ENCODE results near the gene MAGI1.

MAGI1 gene

GRCh38 chr3:65485826-65486469 lies 552.8 kb downstream of the MAGI1 start:
- DNase-seq (ENCODE audit: low read depth in 2 of 2) = no peak

DNA sequence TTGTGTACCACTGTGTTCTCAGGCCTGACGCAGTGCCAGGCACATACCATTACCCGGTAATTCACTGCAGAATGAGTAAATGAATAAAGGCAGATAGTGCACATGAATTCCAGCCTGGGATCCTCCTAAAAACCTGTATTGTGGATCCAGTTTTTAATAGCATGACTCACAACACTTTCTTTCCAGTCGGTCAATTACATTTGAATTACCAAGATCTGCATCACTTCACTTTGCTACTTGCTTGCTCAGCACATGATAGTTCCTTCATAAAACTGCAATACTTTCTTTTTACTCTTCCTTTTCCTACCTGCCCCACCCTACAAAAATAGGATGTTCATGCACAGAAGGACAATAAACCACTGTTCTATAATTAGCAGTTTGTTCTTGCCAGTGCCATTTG lies 553.8 kb downstream of the MAGI1 start:
- no peak for DNase-seq (ENCODE audit: low read depth in 2 of 2)

DNA sequence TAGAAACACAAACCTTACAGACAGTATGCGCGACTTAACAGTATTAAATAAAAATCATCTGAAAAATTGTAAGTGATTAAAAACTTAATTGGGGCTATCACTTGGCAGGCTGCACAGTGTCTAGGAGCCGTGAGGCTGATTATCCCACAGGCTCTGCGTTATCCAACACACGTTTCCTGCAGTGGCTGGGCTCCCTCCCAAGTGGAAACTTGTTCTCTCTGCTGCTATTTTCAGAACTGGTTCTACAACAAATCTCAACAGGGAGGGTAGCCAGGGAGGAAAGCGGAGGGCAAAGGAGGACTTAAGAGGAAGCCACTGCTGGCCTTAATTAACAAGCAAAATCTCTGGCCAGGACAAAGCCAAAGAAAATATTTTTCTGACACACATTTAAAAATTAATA lies 555.2 kb downstream of the MAGI1 start:
- DNase-seq (ENCODE audit: low read depth in 2 of 2) = no peak

GRCh38 chr3:65483011-65483410 lies 555.7 kb downstream of the MAGI1 start:
- no peak for DNase-seq (ENCODE audit: low read depth in 2 of 2)

GRCh38 chr3:65481085-65481484 lies 557.6 kb downstream of the MAGI1 start:
- no peak for DNase-seq (ENCODE audit: low read depth in 2 of 2)

- no peak for DNase-seq (ENCODE audit: low read depth in 2 of 2)
Measured at GRCh38 chr3:65479990-65480389, 558.7 kb downstream of the MAGI1 start.

- DNase-seq (ENCODE audit: low read depth in 2 of 2) = no peak
Measured at GRCh38 chr3:65478551-65479500, 559.9 kb downstream of the MAGI1 start.

DNA sequence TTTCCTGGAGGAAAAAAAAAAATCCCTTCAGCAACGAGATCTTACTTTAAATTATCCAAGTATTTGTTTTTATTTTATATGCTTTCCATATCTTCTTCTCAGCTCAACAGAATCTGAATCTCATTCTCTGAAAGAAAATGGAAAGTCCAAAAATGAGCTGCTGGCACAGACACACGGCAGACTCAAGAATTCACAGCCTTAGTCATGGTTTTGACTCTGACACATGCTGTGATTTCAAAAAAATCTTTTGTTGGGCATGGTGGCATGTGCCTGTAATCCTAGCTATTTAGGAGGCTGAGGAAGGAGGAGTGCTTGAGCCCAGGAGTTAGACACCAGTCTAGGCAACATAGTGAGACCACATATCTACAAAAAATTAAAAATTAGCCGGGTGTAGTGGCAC lies 565.0 kb downstream of the MAGI1 start:
- no peak for DNase-seq (ENCODE audit: low read depth in 2 of 2)

DNA sequence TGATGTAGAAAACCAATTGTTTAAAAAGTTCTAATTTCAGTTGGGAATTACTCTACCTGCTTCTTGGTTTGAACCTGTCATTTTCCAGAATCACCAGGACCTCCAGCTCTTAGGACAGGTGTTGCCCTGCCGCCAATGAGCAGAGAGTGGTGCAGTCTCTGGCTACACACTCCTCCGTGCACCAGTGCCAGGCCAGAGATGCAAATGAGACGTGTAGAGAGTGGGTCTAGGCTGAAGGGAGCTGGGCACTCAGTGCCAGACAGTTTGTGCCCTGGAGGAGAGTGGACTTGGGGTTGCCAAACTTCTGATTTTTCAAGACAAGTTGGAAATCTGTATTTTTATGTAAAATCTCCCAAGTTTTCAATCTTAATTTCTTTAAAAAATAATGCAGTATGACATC lies 566.2 kb downstream of the MAGI1 start:
- no peak for DNase-seq (ENCODE audit: low read depth in 2 of 2)

- no peak for DNase-seq (ENCODE audit: low read depth in 2 of 2)
Measured at GRCh38 chr3:65466300-65466988, 572.3 kb downstream of the MAGI1 start.

DNA sequence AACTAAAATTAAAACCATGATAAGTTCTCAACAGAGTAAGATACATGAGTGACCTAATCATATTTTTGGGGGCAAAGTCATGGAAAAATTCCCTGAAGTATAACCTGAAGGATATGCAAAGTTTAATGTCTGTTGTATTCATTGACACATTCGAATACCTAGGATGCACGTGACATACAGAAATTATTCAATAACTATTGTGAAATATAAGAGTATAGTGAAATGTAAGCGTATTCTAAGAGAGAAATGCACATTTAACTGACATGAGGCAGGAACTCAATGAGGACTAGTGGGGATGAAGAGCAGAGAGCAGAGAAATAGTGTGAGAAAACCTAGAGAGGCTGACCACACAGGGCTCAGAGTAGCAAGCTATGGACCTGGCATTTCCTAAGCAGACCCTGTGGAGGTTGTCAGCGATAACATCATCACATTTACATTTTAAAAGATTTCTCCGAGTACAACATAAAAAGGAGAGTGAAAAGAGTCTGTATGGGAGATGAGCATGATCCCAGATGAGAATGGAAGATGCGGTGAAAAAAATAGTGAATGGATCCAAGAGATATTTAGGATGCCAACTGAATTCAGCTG lies 588.8 kb downstream of the MAGI1 start:
- DNase-seq (ENCODE audit: low read depth in 2 of 2) = no peak

- no peak for DNase-seq (ENCODE audit: low read depth in 2 of 2)
Measured at GRCh38 chr3:65448120-65448519, 590.6 kb downstream of the MAGI1 start.

- DNase-seq (ENCODE audit: low read depth in 2 of 2) = no peak
Measured at GRCh38 chr3:65445573-65446169, 593.0 kb downstream of the MAGI1 start.

GRCh38 chr3:65444447-65444815 lies 594.3 kb downstream of the MAGI1 start:
- no peak for DNase-seq (ENCODE audit: low read depth in 2 of 2)

DNA sequence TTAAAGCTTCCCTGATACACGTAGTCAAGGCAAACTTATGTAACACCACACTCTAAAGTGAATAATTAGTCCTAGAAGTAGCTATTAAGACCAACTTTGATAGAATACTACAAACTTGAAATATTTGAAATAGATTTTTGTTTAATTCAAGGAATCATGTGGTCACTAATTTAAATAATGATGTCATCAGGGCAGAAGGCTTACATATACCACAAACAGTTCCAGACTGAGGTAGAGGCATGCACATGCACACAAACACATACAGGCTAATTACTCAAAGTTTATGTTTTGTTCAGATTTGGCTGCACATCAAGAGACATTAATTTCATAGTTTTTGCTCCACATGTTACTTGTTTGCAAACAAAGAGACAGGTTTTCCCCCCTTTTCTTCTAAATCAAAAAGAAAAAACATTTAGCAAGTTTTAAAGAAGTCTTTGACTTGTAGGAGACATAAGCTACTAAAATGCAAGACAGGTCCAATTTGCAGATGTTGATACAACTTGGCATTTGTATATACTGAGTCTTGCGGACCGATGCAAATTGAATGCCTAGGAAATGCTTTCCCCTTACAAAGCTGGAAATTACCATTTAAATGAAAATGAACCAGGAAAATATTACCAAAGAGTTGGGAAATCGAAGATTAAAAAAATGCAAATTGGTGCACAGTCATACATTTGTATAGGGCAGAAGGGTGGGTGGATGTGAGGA lies 594.8 kb downstream of the MAGI1 start:
- no peak for DNase-seq (ENCODE audit: low read depth in 2 of 2)

DNA sequence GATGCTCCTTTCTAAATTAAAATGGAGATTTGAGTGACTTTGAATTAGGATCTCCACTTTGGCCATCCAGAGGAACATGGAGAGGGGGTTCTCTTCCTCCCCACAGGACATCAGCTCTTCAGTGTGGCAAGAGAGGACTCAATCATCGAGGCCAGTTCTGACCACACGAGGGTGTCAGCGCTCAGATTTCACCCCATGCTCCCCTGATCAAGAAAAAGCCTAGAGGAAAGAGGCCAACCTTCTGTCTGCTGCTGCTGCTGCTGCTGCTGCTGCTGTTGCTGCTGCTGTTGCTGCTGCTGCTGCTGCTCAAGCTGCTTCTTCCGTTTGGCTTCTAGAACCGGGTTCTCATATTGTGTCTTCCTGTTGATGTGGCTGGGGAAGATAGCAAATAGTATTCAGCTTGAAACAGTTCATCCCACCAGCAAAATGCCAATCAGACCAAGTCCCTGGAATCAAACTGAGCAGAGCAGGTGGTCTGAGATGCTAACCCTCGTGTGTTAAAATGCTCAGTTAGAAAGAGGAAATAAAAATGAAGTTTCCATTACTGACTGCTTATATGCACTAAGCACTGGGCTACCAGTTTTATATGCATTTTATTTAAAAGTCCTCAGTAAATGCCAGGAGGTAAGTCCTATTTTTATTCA lies 599.0 kb downstream of the MAGI1 start:
- no peak for DNase-seq (ENCODE audit: low read depth in 2 of 2)

DNA sequence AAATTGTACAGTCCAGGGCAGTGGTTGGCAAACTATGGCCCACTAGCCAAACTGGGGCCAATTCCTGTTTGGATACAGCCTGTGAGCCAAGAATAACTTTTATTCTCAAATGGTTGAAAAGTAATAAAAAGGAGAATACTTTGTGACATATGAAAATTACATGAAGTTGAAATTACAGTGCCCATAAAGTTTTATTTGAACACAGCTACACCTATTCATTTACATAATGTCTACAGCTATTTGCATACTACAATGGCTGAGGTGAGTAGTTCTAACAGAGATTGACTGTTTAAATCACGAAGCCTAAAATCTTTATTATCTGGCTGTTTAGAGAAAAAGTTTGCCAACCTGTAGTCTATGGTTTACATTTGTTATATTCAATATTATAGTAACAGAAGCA lies 600.1 kb downstream of the MAGI1 start:
- DNase-seq (ENCODE audit: low read depth in 2 of 2) = no peak

- no peak for DNase-seq (ENCODE audit: low read depth in 2 of 2)
Measured at GRCh38 chr3:65438096-65438495, 600.6 kb downstream of the MAGI1 start.

DNA sequence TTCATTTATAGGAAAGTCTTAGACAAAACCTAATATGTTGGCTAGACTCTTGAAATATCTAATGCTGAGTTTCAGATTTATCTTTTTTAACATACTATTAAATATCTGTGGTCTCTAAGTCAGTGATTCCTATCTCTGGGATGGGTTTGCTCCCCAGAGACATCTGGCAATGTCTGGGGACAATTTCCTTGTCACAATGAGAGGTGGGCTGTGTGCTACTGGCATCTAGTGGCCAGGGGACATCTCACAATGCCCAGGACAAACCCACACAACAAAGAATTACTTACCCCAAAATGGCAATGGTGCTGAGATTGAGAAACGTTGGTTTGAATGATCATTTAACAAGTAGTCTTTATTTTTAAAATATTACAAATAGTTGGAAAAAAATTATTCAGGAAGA lies 602.1 kb downstream of the MAGI1 start:
- DNase-seq (ENCODE audit: low read depth in 2 of 2) = no peak

DNA sequence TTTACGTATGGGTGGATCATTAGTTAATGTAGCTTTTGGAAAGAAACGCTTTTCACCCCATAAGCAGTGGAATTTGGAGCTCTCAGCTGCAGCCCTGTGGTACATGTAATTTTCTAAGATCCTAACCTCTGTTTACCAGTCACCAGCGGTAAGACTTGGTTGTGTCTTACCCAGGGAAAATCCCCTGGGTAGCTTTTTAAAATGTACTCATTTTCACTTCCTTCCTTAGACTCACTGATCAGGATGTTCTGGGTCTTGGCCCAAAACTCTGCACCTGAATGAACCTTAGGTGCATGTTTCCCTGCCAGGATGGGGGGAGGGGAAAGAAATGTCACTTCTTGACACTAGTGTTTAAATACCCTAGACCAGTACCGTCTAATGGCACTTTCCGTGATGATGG lies 605.2 kb downstream of the MAGI1 start:
- no peak for DNase-seq (ENCODE audit: low read depth in 2 of 2)

Measured in stimulated activated CD8-positive, alpha-beta memory T cell treated with anti-CD3 and anti-CD28 coated beads, Interleukin-15, amount 100 ng/mL, for 48 hours (primary cell).